K562 (cell line): ENCODE data around the gene PLEKHN1. TPM values are rescaled to one million over a fixed set of nuclear protein-coding genes. Genes with fewer than 3 reads are reported as not detected.

Experiments used
- ATAC-seq: fragments of 200-7000 bp; cut with Tn5 transposase; 3 replicates; pipeline ENCODE4 v1.9.1; 2020; ENCODE audit warnings: moderate library complexity
- BruUV-seq: library from RNA; stranded (reverse); fragments of 400-500 nt; replicated peaks from 2 replicates; lab custom pipeline; 2021; lab: Mats Ljungman, UMichigan
- CTCF ChIA-PET: fragments of 300-600 bp; formaldehyde crosslinking; extraction: SDS; loops from one replicate; lab custom pipeline; 2021; ENCODE audit warnings: low intra/inter-chr PET ratio; lab: Yijun Ruan, JAX
- POLR2A ChIA-PET: fragments of 300-600, 350-650 bp; sonication (Branson Sonifier 250); formaldehyde crosslinking; extraction: SDS; loops from one replicate; lab custom pipeline; 2021; ENCODE audit warnings: antibody characterized with exemption, inconsistent platforms; lab: Yijun Ruan, JAX
- DNase-seq, 4 experiments: peaks; one replicate each; pipeline versions ENCODE4 v3.0.0 to v3.0.0-alpha.2; 2011 to 2018; ENCODE audit warnings: low spot score in 3 of 4, mixed read lengths in 3 of 4; ENCODE audit errors: extremely low read depth in 1 of 4
- FAIRE-seq: peaks from 2 replicates; lab custom pipeline; 2011; peaks lifted over from hg19 to GRCh38; lab: Jason Lieb, UNC
- H2AFZ ChIP-seq: 2 replicates; pipeline ENCODE4 v1.6.0; 2011; ENCODE audit warnings: low read depth, low read length, control low read depth, inconsistent platforms
- H3K27ac ChIP-seq: fragments of 200-600 bp; 3 replicates; pipeline ENCODE4 v1.8.0; 2011; ENCODE audit warnings: low read depth, mild to moderate bottlenecking, control low read depth, inconsistent platforms, low read length, moderate library complexity, mixed read lengths; ENCODE audit errors: extremely low read depth
- H3K27me3 ChIP-seq, 2 experiments: fragments of 300-600 bp in 1 of 2; 2 replicates in 1 of 2; 3 replicates in 1 of 2; pipeline versions ENCODE4 v1.6.0 to v1.8.0; 2011; ENCODE audit warnings: inconsistent platforms in 2 of 2, low read length in 2 of 2, mild to moderate bottlenecking in 1 of 2, mixed read lengths in 1 of 2, moderate library complexity in 1 of 2; ENCODE audit not compliant: control insufficient read depth in 2 of 2, insufficient read depth in 2 of 2
- H3K36me3 ChIP-seq: fragments of 300-600 bp; 3 replicates; pipeline ENCODE4 v1.8.0; 2011; ENCODE audit warnings: mild to moderate bottlenecking, low read length, inconsistent platforms; ENCODE audit not compliant: control insufficient read depth, insufficient read depth
- H3K4me1 ChIP-seq, 2 experiments: fragments of 200-600 bp in 1 of 2; replicated peaks in 1 of 2; 2 replicates in 1 of 2; 3 replicates in 1 of 2; pipeline versions ENCODE4 v1.5.1 to v1.8.0; 2011; ENCODE audit warnings: inconsistent platforms in 2 of 2, low read length in 2 of 2, mild to moderate bottlenecking in 1 of 2, mixed read lengths in 1 of 2, moderate library complexity in 1 of 2; ENCODE audit not compliant: control insufficient read depth in 2 of 2, insufficient read depth in 2 of 2
- H3K4me2 ChIP-seq: 2 replicates; pipeline ENCODE4 v1.6.1; 2011; ENCODE audit warnings: low read length, control low read depth, inconsistent platforms, mixed read lengths; ENCODE audit not compliant: insufficient read depth
- H3K4me3 ChIP-seq: fragments of 200-600 bp; sonication (generic), shearing (Covaris generic); 2 replicates; pipeline ENCODE4 v1.5.1; 2016; ENCODE audit warnings: control low read depth, inconsistent platforms
- H3K79me2 ChIP-seq: fragments of 200-600 bp; 3 replicates; pipeline ENCODE4 v1.8.0; 2011; ENCODE audit warnings: low read length, inconsistent platforms; ENCODE audit not compliant: control insufficient read depth, insufficient read depth
- H3K9ac ChIP-seq, 2 experiments: 2 replicates each; pipeline versions ENCODE4 v1.6.0 to v1.6.1; 2011; ENCODE audit warnings: low read depth in 2 of 2, low read length in 2 of 2, control low read depth in 1 of 2, inconsistent platforms in 1 of 2, mild to moderate bottlenecking in 1 of 2, mixed read lengths in 1 of 2; ENCODE audit not compliant: insufficient read depth in 1 of 2
- H3K9me1 ChIP-seq: one replicate; pipeline ENCODE4 v1.6.0; 2011; ENCODE audit warnings: inconsistent platforms, mild to moderate bottlenecking, low read length, moderate library complexity; ENCODE audit not compliant: control insufficient read depth, insufficient read depth
- H3K9me3 ChIP-seq: replicated peaks from 2 replicates; pipeline ENCODE4 v1.5.1; 2011; ENCODE audit warnings: low read depth, low read length, inconsistent platforms; ENCODE audit not compliant: control insufficient read depth, insufficient read depth
- H4K20me1 ChIP-seq: replicated peaks from 2 replicates; pipeline ENCODE4 v1.6.1; 2011; ENCODE audit warnings: low read length, inconsistent platforms, mixed read lengths; ENCODE audit not compliant: control insufficient read depth, insufficient read depth
- ATF1 ChIP-seq, 2 experiments: fragments of 450-650 bp in 1 of 2; IDR thresholded peaks; 2 replicates each; pipeline ENCODE4 v1.6.1; 2016; ENCODE audit warnings: missing compliant biosample characterization in 1 of 2, missing genetic modification characterization in 1 of 2
- CCNT2 ChIP-seq: IDR thresholded peaks from 2 replicates; pipeline ENCODE4 v1.6.1; 2011; ENCODE audit warnings: borderline replicate concordance, low read depth, mild to moderate bottlenecking, moderate library complexity, mixed read lengths, low read length; ENCODE audit not compliant: insufficient read length; ENCODE audit errors: extremely low read depth
- CHD2 ChIP-seq: IDR thresholded peaks from 2 replicates; pipeline ENCODE4 v1.6.1; 2011; ENCODE audit warnings: low read depth, low read length
- E2F8 ChIP-seq: fragments of 450-650 bp; IDR thresholded peaks from 2 replicates; pipeline ENCODE4 v1.7.1; 2018; ENCODE audit warnings: mild to moderate bottlenecking, low read depth; ENCODE audit not compliant: partially characterized antibody
- GTF2A2 ChIP-seq: IDR thresholded peaks from 2 replicates; pipeline ENCODE4 v1.6.1; 2016; ENCODE audit warnings: mild to moderate bottlenecking, missing genetic modification characterization, missing compliant biosample characterization
- HDAC3 ChIP-seq: fragments of 450-650 bp; IDR thresholded peaks from 2 replicates; pipeline ENCODE4 v1.6.1; 2018; ENCODE audit warnings: borderline replicate concordance, mild to moderate bottlenecking, moderate library complexity; ENCODE audit not compliant: partially characterized antibody
- MED1 ChIP-seq: sonication (generic); formaldehyde crosslinking; IDR thresholded peaks from 2 replicates; pipeline ENCODE4 v1.8.1; 2023; ENCODE audit warnings: missing genetic modification reagents, borderline replicate concordance
- PREB ChIP-seq: sonication (generic); formaldehyde crosslinking; IDR thresholded peaks from 2 replicates; pipeline ENCODE4 v1.8.1; 2023; ENCODE audit warnings: mild to moderate bottlenecking, missing genetic modification reagents
- PURB ChIP-seq: sonication (generic); formaldehyde crosslinking; IDR thresholded peaks from 2 replicates; pipeline ENCODE4 v1.9.0; 2021; ENCODE audit warnings: low read depth, mild to moderate bottlenecking, missing genetic modification reagents
- RBFOX2 ChIP-seq: fragments of 200-400 bp; formaldehyde crosslinking; IDR thresholded peaks from 2 replicates; pipeline ENCODE4 v1.6.1; 2017; ENCODE audit warnings: low read depth, mild to moderate bottlenecking, low read length, moderate library complexity
- SP1 ChIP-seq: sonication (generic); formaldehyde crosslinking; IDR thresholded peaks from 2 replicates; pipeline ENCODE4 v1.8.1; 2022; ENCODE audit warnings: mild to moderate bottlenecking, missing genetic modification reagents
- SRSF3 ChIP-seq: fragments of 200-400 bp; formaldehyde crosslinking; IDR thresholded peaks from 2 replicates; pipeline ENCODE4 v1.6.1; 2016; ENCODE audit warnings: mild to moderate bottlenecking, low read length, moderate library complexity; ENCODE audit not compliant: insufficient read depth
- TARDBP ChIP-seq: fragments of 450-650 bp; IDR thresholded peaks from 2 replicates; pipeline ENCODE4 v1.6.1; 2016
- ZKSCAN1 ChIP-seq: fragments of 150-350 bp; IDR thresholded peaks from 2 replicates; pipeline ENCODE4 v1.6.1; 2016; ENCODE audit warnings: low read depth, low read length
- ZNF274 ChIP-seq: IDR thresholded peaks from 2 replicates; pipeline ENCODE4 v1.6.1; 2011; ENCODE audit warnings: low read depth, mild to moderate bottlenecking, low read length, moderate library complexity, borderline replicate concordance
- ZNF277 ChIP-seq: fragments of 250-450 bp; sonication (Bioruptor Pico); IDR thresholded peaks from 2 replicates; pipeline ENCODE4 v1.8.0; 2022; ENCODE audit warnings: inconsistent platforms, mild to moderate bottlenecking, moderate library complexity, borderline replicate concordance
- ZNF445 ChIP-seq: fragments of 250-450 bp; sonication (Bioruptor Pico); IDR thresholded peaks from 2 replicates; pipeline ENCODE4 v1.4.0; 2020; ENCODE audit warnings: low read depth, mild to moderate bottlenecking, moderate library complexity
- WGBS: fragments of 100-300 bp; shearing (Covaris generic); methylation state at CpG from one replicate; pipeline ENCODE4 v1.1.6; 2016; ENCODE audit warnings: low coverage, mixed read lengths; ENCODE audit not compliant: insufficient coverage; ENCODE audit errors: missing lambda C conversion rate; 5-methylcytosine and 5-hydroxymethylcytosine counted together
- in situ Hi-C: fragments of 300-500 bp; cut with MboI; formaldehyde crosslinking; loops from 4 replicates; pipeline ENCODE4 v1.15.0; 2018; ENCODE audit warnings: inconsistent platforms, mixed read lengths
- intact Hi-C: fragments of 100-400 bp; cut with micrococcal nuclease; formaldehyde crosslinking; loops from 2 replicates; pipeline ENCODE4 v1.14.2; 2022
- polyA plus RNA-seq, 8 experiments: library from polyadenylated mRNA; depleted of rRNA in 4 of 8; stranded (reverse) in 5 of 8; unstranded in 3 of 8; fragments of >200 nt; fragmentation: Nextera tagmentation in 2 of 8; fragmentation: Illumina TruSeq in 1 of 8; extraction: Ambion mirVana in 2 of 8; extraction: Trizol in 1 of 8; gene quantifications; 2 replicates each; pipeline versions ENCODE4 v1.2.1 to v1.2.3, GENCODE V29; 2011 to 2014; ENCODE audit warnings: inconsistent platforms in 1 of 8, missing spikeins in 1 of 8
- total RNA-seq, 7 experiments: library from RNA; depleted of rRNA in 6 of 7; stranded (reverse); fragments of >200 nt in 6 of 7; fragmentation: Illumina TruSeq in 2 of 7; extraction: Trizol in 2 of 7; gene quantifications; 2 replicates each; pipeline versions ENCODE4 v1.2.1 to v1.2.3, GENCODE V29; 2011 to 2021; ENCODE audit warnings: low replicate concordance in 1 of 7

Gene PLEKHN1
- total and polyA plus RNA-seq, 9 of the 15 experiments (the other 6 are each of a cell fraction or from before 2014, with no cell fraction given): 0.07 to 1.5 (median 0.13) TPM; not detected in 2

GRCh38 chr1:1013922-1014648, 47.8 kb downstream of the PLEKHN1 start:
- H3K4me1 ChIP-seq: peaks cover 12 to 37% of the 10 kb centered on the region in 2 experiments
- POLR2A ChIA-PET: interaction anchor here (0.5 to 2.3 kb wide), 9 partner anchors 8 to 722 kb away, joined by 3 to 16 read pairs (median 4); no protein-coding TSS in a partner anchor
- no peaks in the 10 kb centered on the region for H3K27me3 ChIP-seq
- H3K4me3 ChIP-seq: peak overlapping the region; percentile 50
- in situ Hi-C loops: no loop called here
- peak overlapping the region; percentile 96 for H2AFZ ChIP-seq
- ATAC-seq (peak; percentile 57), FAIRE-seq (no peak), DNase-seq (no peak)
- H3K9me1 ChIP-seq: no peaks in the 10 kb centered on the region
- H3K27ac ChIP-seq: peak overlapping the region; percentile 83
- CTCF ChIA-PET: no interaction called here
- intact Hi-C loops: no loop called here
- H3K4me2 ChIP-seq: peak overlapping the region; percentile 96
- H3K36me3 ChIP-seq: no peaks in the 10 kb centered on the region
- no peaks in the 10 kb centered on the region for H3K79me2 ChIP-seq
- no TSS peak for BruUV-seq
- H3K9ac ChIP-seq: peak overlapping the region; percentile 70 to 95
- H4K20me1 ChIP-seq: no peaks in the 10 kb centered on the region
- 56% methylated on average over 40 of the region's 41 CpGs for WGBS
- H3K9me3 ChIP-seq: no peaks in the 10 kb centered on the region
- no peak for TF ChIP-seq MED1
- TF ChIP-seq SP1 (CRISPR knock-in tag): 0 out of 2 replicates have a peak, but pooled peaks have one; percentile 41
- TF ChIP-seq PREB: no peak
- no peak for TF ChIP-seq PURB (CRISPR knock-in tag)
- TF ChIP-seq GTF2A2: no peak
- TF ChIP-seq CCNT2: peak; percentile 28
- TF ChIP-seq TARDBP: no peak
- no peak for TF ChIP-seq SRSF3
- no peak for TF ChIP-seq ZNF445 (CRISPR knock-in tag)
- TF ChIP-seq CHD2: 0 out of 2 replicates have a peak, but pooled peaks have one; percentile 14
- peak; percentile 44; the same call in 1 of the 2 replicates for TF ChIP-seq RBFOX2
- no peak for TF ChIP-seq E2F8
- no peak for TF ChIP-seq ZNF274
- TF ChIP-seq ZNF277 (CRISPR knock-in tag): no peak
- no peak for TF ChIP-seq HDAC3
- 0 out of 2 replicates have a peak, but pooled peaks have one; percentile 1 for TF ChIP-seq ATF1 (CRISPR knock-in tag; IDR thresholded peaks at IDR 0.05)
- no peak for TF ChIP-seq ATF1 (tag; IDR thresholded peaks at IDR 0.05)
- no peak for TF ChIP-seq ZKSCAN1
